ENCODE data around the gene OLFML3.
"Not testable (repeated sequence)": the region's sequence is repeated elsewhere in the genome, so short reads cannot be mapped to it uniquely, and the experiment has no call there.

Gene OLFML3

DNA sequence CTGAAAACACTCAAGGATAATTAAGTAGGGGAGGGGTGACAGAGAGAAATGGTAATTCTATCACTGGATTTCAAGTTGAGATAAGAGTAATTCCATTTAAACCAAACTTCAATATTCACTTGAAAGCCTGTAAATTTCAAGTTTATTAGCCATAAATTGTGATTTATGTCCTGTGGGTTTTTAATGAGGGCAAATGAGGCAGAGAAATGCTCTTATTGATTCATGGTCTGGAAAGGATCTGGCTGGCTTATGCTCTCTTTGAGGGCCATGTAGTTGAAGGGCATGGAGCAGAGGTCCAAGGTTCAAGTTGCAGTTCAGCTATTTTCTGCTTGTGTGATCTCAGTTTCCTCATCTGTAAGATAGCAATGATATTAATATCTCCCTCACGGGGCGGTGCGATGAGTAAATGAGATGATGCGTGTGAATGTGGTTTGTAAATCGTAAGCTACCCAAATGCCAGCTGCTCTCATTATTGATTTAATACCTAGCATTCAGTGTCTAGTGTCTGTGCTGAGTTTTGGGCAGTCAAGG, 12.3 kb downstream of the OLFML3 start:
- no peak for DNase-seq (ENCODE audit: low spot score)

- no peak for DNase-seq (ENCODE audit: low spot score)
Measured at GRCh38 chr1:113993072-113993471, 13.8 kb downstream of the OLFML3 start.

DNA sequence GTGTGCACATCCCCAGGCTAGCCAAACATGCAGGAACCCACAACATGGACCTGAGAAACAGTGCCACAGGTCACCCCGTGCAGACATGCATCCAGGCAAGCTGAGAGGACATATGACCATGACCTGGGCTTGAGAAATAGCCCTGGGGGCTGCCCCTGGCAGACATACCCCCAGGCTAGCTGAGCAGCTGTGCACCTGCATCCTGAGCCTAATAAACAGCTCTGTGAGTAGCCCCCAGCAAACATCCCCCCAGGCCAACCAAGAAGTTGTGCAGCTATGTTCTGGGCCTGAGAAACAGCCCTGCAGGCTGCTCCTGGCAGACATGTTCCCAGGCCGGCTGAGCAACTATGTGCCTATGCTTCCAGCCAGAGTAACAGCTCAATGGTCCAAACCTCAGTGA, 14.5 kb downstream of the OLFML3 start:
- DNase-seq (ENCODE audit: low spot score): no peak

DNA sequence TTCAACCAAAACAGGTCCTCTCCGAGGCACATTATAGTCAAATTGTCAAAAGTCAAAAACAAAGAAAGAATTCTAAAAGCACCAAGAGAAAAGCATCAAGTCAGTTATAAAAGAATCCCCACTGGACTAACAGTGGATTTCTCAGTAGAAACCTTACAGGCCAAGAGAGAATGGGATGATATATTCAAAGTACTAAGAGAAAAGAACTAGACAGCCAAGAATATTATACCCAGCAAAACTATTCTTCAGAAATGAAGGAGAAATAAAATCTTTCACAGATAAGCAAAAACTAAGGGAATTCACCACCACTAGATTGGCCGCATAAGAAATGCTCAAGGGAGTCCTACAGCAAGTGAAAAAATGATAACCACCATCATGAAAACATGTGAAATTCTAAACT, 16.1 kb downstream of the OLFML3 start:
- no peak for DNase-seq (ENCODE audit: low spot score)

GRCh38 chr1:113998361-113998760, 19.1 kb downstream of the OLFML3 start:
- DNase-seq (ENCODE audit: low spot score): no peak

GRCh38 chr1:113999233-113999632, 20.0 kb downstream of the OLFML3 start:
- DNase-seq (ENCODE audit: low spot score): no peak

DNA sequence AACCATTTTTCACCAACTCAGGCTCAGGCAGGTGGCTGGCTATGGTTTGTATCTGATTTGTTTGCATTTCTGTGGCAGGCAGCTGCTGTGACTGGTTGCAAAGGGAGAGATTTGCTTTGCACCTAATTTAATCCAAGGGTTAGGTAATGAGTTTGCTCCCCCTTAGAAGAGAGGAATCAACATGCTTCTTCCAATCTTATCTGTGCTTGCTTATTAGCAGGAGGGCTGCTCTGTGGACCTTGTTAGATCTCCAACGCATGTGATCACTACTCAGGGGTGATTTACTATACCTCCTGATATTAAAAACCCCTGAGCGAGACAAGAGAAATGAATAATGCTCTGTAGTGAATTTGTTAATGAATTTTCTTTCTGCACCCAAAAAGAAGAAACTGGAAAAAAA, 20.5 kb downstream of the OLFML3 start:
- DNase-seq (ENCODE audit: low spot score): no peak

DNA sequence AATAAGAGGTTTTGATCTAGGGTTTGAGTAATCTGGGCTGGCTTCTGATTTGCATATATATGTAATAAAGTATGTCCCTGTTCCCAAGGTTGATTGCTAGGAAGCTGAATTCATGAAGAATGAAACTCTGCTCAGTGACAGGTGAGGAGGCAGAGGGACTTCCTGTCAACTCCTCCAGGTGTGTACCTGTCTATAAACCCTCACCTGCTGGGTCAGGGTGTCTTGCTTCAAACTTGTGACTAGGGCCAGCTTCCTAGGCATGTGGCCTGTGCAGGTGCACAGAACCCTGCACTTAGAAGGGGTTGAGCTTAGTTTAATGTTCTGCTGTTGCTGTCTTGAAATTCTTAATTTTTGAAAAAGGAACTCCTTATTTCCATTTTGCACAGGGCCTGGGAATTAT, 21.1 kb downstream of the OLFML3 start:
- DNase-seq (ENCODE audit: low spot score): no peak

DNA sequence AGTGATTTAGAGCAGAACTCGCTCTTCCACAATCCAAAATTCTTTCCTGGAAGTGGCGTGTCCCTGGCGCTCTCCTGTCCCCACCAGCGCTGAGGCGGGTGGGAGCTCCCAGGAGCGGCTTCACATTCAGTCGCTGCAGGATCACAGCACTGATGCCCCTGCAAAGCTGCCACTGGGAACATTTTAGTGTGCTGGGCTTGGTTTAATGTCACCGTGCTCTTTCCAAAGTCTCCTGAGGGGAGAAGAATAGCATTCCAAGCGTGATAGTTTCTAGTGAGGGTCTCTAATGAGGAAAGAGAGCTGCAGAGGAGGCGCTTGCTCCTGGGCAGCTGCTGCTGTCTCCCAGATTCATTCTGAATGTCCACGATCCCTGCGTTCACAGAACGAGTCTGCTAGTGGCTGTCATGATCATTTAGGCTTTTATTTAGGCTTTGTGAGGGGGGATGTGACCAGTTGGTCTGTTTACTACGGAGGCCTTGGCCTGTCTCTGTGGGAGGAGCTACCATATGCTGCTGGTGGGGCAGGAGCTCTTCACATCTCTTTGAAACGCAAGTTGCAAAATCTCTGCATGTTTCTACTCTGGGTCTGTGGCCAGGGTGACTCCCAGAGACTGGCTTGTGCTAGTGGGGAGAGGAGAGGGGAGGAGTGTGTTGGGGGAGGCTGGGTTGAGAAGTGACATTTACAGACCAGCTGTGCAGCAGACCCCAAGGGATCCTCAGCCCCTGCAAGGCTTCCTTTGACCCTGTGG, 23.4 kb downstream of the OLFML3 start:
- DNase-seq (ENCODE audit: low spot score): no peak

- no peak for DNase-seq (ENCODE audit: low spot score)
Measured at GRCh38 chr1:114003431-114003830, 24.2 kb downstream of the OLFML3 start.

DNA sequence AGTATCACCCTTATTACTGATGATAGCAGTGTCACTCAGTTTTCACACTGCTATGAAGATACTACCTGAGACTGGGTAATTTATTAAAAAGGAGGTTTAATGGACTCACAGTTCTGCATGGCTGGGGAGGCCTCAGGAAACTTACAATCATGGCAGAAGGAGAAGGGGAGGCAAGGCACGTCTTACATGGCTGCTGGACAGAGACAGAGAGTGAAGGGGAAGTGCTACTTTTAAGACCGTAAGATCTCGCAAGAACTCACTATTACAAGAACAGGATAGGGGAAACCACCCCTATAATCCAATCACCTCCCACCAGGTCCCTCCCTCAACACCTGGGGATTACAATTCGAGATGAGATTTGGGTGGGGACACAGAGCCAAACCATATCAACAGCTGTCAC, 27.6 kb downstream of the OLFML3 start:
- not testable (repeated sequence) for DNase-seq (ENCODE audit: low spot score)

- no peak for DNase-seq (ENCODE audit: low spot score)
Measured at GRCh38 chr1:114008480-114008941, 29.2 kb downstream of the OLFML3 start.

- DNase-seq (ENCODE audit: low spot score): no peak
Measured at GRCh38 chr1:114008993-114009392, 29.7 kb downstream of the OLFML3 start.

DNA sequence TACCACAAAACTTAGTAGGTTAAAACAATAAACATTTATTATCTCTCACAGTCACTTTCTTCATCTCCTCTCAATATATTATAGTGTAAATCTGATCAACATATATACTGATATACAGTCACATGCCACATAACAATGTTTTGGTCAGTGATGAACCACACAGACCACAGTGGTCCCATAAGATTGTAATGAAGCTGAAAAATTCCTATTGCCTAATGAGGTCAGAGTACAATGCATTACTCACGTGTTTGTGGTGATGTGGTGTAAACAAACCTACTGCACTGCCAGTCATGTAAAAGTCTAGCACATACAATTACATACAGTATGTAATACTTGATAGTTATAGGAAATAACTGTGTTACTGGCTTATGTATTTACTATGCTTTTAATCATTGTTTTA, 30.1 kb downstream of the OLFML3 start:
- DNase-seq (ENCODE audit: low spot score): no peak

DNA sequence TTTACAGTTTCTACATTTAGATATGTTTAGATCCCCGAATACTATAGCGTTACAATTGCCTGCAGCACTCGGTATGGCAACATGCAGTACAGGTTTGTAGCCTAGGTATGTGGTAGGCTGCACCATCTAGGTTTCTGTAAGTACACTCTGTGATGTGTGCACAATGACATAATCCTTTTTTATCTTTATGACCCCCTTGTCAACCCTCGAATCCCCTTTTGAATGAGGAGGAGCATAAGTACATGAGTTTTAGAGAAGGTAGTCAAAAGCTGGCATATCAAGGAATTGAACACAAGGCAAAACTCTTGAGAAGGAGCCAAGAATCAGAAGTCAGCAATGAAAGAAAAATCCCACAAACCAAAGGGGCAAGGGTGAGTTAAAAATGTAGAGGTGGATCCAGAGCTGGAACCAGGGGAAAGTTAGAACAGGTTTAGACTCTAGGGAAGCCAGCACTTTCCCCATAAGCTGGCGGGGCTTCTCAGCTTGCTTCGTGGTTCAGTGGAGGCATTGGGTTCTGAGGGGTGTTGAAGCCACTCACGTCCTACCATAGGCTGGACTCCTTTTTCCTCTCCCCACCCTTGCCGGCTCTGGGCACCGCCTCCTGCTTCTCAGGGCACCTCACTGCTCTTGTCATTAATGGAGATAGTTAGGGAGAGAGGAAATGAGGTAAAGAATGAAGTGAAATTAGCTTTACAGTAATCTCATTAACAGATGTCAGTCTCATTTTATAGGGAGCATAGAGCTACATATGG, 31.3 kb downstream of the OLFML3 start:
- DNase-seq (ENCODE audit: low spot score): no peak

- no peak for DNase-seq (ENCODE audit: low spot score)
Measured at GRCh38 chr1:114011796-114012195, 32.5 kb downstream of the OLFML3 start.

- no peak for DNase-seq (ENCODE audit: low spot score)
Measured at GRCh38 chr1:114015075-114015474, 35.8 kb downstream of the OLFML3 start.

GRCh38 chr1:114019724-114020123, 40.5 kb downstream of the OLFML3 start:
- not testable (repeated sequence) for DNase-seq (ENCODE audit: low spot score)

- DNase-seq (ENCODE audit: low spot score): no peak
Measured at GRCh38 chr1:114021665-114022099, 42.4 kb downstream of the OLFML3 start.

GRCh38 chr1:114022877-114023276, 43.6 kb downstream of the OLFML3 start:
- no peak for DNase-seq (ENCODE audit: low spot score)

DNA sequence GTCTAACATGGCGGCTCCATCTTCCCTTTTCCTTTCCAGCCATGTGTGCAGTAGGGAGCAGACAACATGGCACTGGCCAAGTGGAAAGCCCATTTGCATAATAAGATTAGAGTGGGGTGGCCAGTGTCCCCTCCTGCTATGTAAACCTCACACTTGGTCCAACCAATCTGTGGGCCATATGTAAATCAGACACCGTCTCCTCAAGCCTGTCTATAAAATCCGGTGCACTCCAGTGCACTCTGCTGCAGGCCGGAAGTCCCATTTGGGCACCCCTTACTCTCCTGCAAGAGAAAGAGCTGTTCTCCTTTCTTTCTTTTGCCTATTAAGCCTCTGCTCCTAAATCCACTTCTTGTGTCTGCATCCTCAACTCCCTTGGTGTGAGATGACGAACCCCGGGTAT, 44.1 kb downstream of the OLFML3 start:
- DNase-seq (ENCODE audit: low spot score): no peak

DNA sequence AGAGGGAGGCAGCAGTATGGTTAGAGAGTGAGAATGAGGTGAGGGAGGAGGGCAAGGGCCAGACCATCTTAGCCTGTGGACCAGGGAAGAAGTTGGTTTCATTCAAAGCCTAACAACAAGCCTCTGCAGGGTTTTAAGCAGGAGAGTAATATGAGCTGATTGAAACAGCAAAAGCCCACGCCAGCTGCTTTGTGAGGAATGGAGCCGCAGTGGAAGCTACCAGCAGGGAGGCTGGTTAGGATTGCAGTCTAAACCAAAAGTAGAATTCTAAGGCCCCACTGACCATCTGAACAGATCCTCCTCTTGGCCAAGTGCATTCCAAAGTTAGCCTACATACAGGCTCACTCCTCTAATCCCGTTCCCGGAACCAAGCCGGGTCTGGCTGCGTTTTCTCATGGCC, 44.8 kb downstream of the OLFML3 start:
- DNase-seq (ENCODE audit: low spot score): no peak

All from pons (tissue), 1 donor.